GM18951 (cell line): ENCODE data around the gene DCAF4L1.

Experiments
- POLR2A ChIP-seq: IDR thresholded peaks from 4 replicates; pipeline ENCODE4 v1.6.1; 2011; ENCODE audit warnings: mild to moderate bottlenecking; ENCODE audit not compliant: insufficient read length, insufficient read depth; ENCODE audit errors: extremely low read depth
- in situ Hi-C: fragments of 300-500 bp; cut with MboI; formaldehyde crosslinking; loops from one replicate; pipeline ENCODE4 v1.12.0; 2022; ENCODE audit warnings: low sequenced_read_pairs, mixed read lengths, inconsistent platforms; ENCODE audit not compliant: unreplicated experiment

DCAF4L1 gene

GRCh38 chr4:41967392-41967791 lies 14.2 kb upstream of the DCAF4L1 start:
- in situ Hi-C loops = loop anchor here (25.0 kb wide), 2 partner anchors 295 to 545 kb away; no protein-coding TSS in a partner anchor
- no peak for TF ChIP-seq POLR2A

- in situ Hi-C loops = loop anchor here (25.0 kb wide), 2 partner anchors 293 to 543 kb away; no protein-coding TSS in a partner anchor
- TF ChIP-seq POLR2A = no peak
Observed at GRCh38 chr4:41969671-41970070, 11.9 kb upstream of the DCAF4L1 start.

DNA sequence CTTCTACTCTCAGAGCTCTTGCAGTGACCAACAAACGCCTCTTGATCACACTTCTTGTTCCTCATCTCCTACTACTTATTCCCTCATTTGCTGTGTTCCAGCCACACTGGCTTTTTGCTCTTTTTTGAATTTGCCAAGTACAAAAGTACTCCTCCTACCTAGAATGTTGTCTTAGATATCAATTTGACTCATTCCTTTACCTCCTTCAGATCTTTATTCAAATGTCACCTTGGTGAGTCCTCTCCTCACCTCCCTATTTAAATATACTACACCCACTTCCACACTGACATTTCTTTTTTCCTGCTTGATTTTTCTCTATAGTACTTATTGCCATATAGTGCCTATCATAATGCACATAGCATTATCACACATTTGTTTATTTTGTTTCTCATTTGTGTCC lies 6.2 kb upstream of the DCAF4L1 start:
- no peak for TF ChIP-seq POLR2A
- in situ Hi-C loops = no loop called here

- in situ Hi-C loops = no loop called here
- TF ChIP-seq POLR2A = no peak
Observed at GRCh38 chr4:41976775-41977516, 4.6 kb upstream of the DCAF4L1 start.

GRCh38 chr4:41977709-41978108 lies 3.8 kb upstream of the DCAF4L1 start:
- in situ Hi-C loops = no loop called here
- no peak for TF ChIP-seq POLR2A

GRCh38 chr4:41982716-41983115 lies 1.2 kb downstream of the DCAF4L1 start:
- no peak for TF ChIP-seq POLR2A
- in situ Hi-C loops = no loop called here

DNA sequence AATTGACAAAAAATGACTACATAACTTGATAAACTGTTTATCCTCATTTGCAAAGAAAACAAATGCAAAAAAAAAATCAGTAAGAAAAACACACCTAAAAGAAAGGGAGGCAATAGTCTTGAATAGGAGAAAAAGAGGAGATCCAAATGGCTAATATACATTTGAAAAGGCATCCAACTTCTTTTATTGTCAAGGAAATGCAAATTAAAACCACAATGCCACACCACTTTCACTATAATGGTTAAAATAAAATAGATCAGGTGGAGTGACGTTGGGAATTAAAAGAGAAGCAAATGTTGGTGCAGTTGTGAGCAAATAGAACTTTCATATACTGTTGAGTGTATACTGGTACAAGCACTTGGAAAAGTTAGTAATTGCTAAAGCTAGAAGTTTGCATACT lies 3.6 kb downstream of the DCAF4L1 start:
- in situ Hi-C loops = no loop called here
- TF ChIP-seq POLR2A = no peak

DNA sequence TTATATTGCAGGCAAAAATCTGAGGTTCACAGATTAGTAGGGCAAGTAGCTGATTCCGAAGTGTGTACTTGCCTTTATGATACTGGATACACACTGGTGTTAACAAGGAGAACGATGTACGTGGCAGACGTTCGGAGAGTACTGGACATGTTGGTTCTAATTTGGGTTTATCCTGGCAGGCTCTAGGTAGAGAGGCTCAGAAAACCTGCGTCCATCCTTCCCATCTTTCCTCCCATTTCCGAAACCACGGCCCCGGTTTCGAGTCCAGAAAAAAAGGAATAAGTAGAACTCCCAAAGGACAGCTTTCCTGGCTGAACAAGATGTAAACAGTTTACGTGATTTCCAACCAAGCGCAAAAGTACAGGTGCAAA lies 8.4 kb downstream of the DCAF4L1 start:
- in situ Hi-C loops = no loop called here
- no peak for TF ChIP-seq POLR2A

- in situ Hi-C loops = no loop called here
Observed at GRCh38 chr4:41990365-41991111, 9.0 kb downstream of the DCAF4L1 start, which contains the start of gene SLC30A9. SLC30A9 (plus strand) TSS chr4:41990530; CDS start chr4:41990652, 122 bp downstream.

DNA sequence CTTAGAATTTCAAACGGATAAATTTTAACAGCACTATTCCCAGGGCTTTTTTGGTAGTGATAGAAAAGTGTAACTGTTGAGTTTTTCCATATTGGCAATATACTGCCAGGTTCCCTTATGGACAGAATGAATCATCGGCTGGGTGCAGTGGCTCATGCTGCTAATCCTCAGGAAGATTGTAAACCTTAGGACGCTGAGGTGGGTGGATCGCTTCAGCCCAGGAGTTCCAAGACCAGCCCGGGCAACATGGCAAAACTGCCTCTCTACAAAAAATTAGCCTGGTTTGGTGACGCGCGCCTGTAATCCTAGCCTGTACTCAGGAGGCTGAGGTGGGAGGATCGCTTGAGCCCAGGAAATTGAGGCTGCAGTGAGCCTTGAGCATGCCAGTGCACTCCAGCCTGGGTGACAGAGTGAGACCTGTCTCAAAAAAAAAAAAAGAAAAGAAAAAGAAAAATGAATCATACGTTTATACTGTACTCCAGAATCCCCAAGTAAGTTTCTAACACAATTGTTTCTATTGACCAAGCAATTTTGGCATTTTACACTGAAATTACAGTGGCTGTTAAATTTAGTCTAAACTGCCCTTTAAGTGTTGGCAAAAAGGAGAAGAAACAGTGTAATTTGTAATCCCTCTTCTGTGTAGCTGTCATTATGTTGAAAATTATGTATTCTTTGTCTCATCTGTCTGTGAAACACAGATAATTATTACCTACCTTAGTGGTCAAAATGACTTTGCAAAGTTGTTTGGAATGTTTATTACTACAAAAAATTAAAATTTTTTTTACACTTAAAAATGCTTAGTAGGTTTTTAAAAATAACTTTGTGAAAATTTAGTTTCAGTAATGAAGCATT lies 10.6 kb downstream of the DCAF4L1 start:
- TF ChIP-seq POLR2A = no peak
- in situ Hi-C loops = no loop called here

More at GRCh38 chr4:41990365-41991111, 9.0 kb downstream of the DCAF4L1 start, which contains the start of gene SLC30A9:
- TF ChIP-seq POLR2A = peak; percentile 93

- in situ Hi-C loops = no loop called here
- TF ChIP-seq POLR2A = no peak
Observed at GRCh38 chr4:41992967-41993857, 11.7 kb downstream of the DCAF4L1 start.

DNA sequence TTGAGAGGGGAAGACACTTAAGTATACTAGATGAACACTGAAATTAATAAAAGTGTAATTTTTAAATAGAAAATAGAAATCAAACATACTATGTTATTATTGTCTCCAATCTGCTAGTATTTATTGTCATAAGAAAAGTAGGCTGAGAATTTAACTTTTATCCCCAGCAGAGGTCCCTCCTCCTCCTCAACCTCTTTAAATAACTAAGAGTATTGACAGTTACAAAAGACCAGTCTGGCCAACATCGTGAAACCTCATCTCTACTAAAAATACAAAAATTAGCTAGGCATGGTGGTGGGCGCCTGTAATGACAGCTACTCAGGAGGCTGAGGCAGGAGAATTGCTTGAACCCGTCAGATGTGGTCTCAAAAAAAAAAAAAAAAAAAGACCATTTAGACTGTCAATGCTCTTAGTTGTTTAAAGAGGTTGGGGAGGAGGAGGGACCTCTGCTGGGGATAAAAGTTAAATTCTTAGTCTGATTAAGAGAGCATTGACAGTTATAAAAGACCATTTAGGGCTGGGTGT lies 13.0 kb downstream of the DCAF4L1 start:
- in situ Hi-C loops = no loop called here
- no peak for TF ChIP-seq POLR2A

- in situ Hi-C loops = no loop called here
- TF ChIP-seq POLR2A = no peak
Observed at GRCh38 chr4:41998019-41998418, 16.5 kb downstream of the DCAF4L1 start.
